HG03060 (cell line): ENCODE data around the gene KIRREL3.

ENCODE experiments used
- ATAC-seq: cut with Tn5 transposase; IDR thresholded peaks from one replicate; pipeline ENCODE4 v1.9.1; 2021; ENCODE audit warnings: low read depth, moderate number of reproducible peaks; ENCODE audit not compliant: unreplicated experiment

The KIRREL3 gene

GRCh38 chr11:126879516-126879915 lies 121.1 kb downstream of the KIRREL3 start:
- no peak for ATAC-seq

- ATAC-seq, result no peak
Observed at GRCh38 chr11:126878913-126879482, 121.6 kb downstream of the KIRREL3 start.

GRCh38 chr11:126874831-126875230 lies 125.7 kb downstream of the KIRREL3 start:
- no peak for ATAC-seq

DNA sequence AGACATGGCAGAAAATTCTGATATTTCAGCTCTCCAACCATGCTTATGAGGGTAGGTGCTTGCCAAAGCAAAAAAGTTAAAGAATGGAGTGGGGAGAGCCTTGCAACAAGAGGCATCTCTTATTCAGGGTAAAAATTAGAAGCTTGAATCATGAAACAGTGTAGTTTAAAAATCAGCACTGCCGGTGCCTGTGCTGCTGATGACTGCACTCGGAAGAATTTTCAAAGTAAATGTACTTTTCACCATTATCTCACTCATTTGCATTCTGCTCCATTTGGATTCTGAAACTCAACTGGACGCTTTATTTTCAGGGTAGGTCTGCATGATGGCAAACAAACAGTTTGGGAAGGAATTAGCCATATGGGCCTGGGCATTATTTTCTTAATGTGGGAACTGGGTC lies 126.3 kb downstream of the KIRREL3 start:
- no peak for ATAC-seq

DNA sequence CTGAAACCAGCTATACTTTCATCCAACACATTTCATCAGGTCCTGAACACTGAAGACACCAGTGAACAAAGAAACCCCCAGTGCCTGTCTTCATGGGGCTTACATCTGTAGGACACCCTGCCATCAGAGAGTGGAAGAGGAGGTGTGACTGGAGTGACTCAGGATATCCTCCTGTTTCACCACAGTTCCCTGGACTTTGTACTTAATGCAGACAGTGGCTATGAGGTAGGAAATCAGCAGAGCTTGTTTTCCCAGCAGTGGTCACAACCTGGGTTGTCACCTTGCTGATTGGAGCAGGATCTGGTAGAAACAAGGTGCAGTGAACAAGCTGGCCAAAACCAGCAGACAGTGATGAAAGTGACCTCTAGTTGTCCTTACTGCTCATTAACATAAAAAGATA lies 128.8 kb downstream of the KIRREL3 start:
- ATAC-seq, result no peak

- no peak for ATAC-seq
Observed at GRCh38 chr11:126870021-126870420, 130.5 kb downstream of the KIRREL3 start.

- no peak for ATAC-seq
Observed at GRCh38 chr11:126868741-126869140, 131.8 kb downstream of the KIRREL3 start.

- ATAC-seq, result no peak
Observed at GRCh38 chr11:126864934-126865333, 135.6 kb downstream of the KIRREL3 start.

DNA sequence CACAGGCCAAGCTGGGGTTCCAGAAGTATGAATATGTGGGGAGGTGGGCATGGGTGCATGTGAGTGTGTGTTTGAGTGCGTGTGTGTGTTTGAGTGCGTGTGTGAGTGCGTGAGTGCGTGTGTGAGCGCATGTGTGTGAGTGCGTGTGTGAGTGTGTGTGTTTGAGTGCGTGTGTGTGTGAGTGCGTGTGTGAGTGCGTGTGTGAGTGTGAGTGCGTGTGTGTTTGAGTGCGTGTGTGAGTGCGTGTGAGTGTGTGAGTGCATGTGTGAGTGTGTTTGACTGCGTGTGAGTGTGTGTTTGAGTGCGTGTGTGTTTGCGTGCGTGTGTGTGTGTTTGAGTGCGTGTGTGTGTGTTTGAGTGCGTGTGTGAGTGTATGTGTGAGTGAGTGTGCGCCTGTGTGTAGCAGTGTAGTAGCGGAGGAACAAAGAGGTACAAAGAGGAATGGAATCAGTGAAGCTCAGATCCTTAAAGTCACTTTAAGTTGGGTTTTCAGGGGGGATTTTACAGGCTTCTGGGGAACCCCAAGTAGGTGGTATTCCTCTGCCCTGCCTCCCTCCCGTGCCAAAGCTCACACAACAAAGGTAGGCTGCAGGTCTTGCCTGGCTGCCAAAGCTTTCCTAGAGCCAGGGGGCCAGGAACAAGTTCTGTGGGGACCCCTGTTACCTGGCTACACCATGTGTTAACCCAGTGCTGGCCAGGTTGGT lies 137.1 kb downstream of the KIRREL3 start:
- ATAC-seq, result no peak

DNA sequence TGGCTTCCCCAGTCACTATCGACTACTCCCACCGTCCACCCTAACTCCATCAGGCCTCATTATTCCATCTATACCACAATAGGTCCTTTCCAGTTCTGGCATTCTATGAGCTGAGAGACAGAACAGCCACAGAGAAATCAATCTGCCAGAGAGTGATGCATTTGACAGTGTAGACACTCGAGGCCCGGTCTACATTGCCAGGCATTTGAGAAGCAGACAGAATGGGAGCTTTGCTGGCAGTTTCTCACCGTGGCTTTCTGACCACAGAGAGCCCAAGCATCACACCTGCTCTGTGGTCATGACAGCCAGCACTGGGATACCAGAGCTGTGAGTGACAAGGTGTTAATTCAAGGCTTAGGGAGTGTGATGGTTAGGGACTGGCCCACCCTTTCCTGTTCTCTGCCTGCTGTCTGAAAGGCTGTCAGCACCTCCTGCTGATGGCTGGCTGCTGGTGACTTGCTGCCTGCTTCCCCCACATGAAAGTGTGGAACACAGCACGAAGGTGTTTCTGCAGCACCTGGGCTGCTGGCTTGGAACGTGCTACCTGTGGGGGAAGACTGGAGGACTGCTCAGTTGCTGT lies 137.8 kb downstream of the KIRREL3 start:
- ATAC-seq, result no peak

GRCh38 chr11:126861796-126862459 lies 138.6 kb downstream of the KIRREL3 start:
- no peak for ATAC-seq

- no peak for ATAC-seq
Observed at GRCh38 chr11:126857860-126858808, 142.4 kb downstream of the KIRREL3 start.

DNA sequence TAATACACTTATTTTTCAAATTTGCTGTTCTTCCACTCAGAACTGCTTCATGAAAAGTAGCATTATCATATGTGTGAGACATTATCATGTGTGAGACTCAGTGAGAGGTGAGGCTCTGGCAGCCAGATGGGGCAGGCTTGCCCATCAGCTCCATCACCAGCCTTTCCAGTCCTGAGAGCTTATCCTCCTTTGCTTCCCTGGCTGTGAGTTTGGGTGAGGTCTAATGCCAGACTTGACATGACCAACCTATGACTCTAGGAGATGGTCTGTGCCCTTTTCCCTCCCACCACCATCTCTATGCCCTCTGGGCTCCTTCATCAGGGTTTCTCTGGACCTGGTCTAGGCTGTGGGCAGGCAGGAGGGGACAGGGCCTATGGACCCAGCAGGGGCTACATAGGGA lies 145.0 kb downstream of the KIRREL3 start:
- ATAC-seq, result no peak

DNA sequence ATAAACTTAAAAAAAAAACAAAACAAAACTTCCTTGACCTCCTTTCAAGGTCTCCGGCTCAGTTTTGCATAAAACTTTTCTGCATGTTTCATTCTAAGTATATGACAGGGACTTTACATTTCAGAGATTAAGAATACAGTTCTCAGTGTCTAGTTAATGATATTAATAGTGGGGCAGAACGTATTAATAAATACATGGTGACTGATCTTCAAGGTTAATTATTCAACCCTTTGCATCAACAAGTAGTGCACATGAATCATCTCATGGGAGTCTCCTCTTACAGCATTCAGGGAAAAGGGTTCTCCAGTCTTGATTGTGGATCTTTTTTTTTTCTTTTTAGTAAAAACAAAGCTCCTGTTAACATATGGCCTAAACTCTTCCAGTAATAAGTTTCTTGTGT lies 146.8 kb downstream of the KIRREL3 start:
- peak; percentile 59 for ATAC-seq

DNA sequence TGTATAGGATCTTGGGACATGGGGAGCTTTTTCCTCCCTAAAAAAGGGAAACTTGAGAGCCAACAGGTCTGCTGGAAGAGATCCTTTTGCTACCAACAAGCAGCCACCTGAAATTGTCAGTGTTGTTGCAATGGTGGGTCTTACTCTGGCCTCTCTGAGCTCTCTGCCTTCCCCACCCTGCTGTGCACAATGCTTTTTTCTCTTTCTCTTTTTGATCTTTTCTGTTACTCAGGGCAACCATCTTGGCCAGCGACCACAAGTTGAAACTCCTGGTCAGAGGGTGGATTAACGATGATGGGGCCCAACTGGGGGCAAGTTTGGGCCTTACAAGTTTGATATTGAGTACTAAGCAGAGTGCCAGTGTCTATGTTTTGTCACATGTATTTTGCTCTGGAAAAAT lies 155.8 kb downstream of the KIRREL3 start:
- no peak for ATAC-seq

GRCh38 chr11:126843096-126843495 lies 157.5 kb downstream of the KIRREL3 start:
- ATAC-seq, result no peak

- ATAC-seq, result no peak
Observed at GRCh38 chr11:126841999-126842398, 158.6 kb downstream of the KIRREL3 start.

GRCh38 chr11:126840975-126841374 lies 159.6 kb downstream of the KIRREL3 start:
- no peak for ATAC-seq

DNA sequence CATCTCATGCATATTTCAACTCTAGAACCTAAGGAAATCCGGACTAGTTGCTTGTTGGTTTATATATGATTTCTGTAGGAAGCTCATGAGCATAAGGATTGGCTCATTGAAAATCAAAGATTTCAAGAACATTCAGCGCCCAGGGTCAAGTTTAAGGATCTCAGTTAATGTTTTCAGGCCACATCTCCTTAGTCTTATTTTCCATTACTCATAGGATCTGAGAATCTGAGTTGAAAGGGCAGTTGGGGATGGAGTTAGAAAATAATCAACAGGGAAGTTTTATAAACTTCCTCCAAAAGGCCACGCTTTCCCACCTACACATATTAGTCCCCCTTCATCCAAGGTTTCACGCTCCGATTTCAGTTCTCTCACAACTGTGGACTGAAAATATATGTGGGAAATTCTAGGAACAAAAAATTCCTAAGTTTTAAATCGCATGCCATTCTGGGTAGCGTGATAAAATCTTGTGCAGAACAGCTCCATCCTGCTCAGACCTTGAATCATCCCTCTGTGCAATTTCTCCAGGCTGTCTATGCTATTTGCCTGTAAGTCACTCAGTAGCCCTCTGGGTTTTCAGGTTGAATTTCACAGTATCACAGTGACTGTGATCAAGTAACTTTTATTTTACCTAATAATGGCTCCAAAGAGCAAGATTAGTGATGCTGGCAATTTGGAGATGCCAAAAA lies 160.2 kb downstream of the KIRREL3 start:
- ATAC-seq, result no peak

GRCh38 chr11:126839496-126839895 lies 161.1 kb downstream of the KIRREL3 start:
- no peak for ATAC-seq
